Epidermal melanocyte (primary cell): ENCODE data around the gene PCBD1.
A peak's percentile ranks its signal among the peaks of the same experiment; 100 is the strongest.
"Not testable (repeated sequence)": the region's sequence is repeated elsewhere in the genome, so short reads cannot be mapped to it uniquely, and the experiment has no call there.

ENCODE experiments used
- DNase-seq: peaks from one replicate; pipeline ENCODE4 v3.0.0; 2011; ENCODE audit warnings: low spot score; ENCODE audit not compliant: insufficient read length

PCBD1 gene

DNA sequence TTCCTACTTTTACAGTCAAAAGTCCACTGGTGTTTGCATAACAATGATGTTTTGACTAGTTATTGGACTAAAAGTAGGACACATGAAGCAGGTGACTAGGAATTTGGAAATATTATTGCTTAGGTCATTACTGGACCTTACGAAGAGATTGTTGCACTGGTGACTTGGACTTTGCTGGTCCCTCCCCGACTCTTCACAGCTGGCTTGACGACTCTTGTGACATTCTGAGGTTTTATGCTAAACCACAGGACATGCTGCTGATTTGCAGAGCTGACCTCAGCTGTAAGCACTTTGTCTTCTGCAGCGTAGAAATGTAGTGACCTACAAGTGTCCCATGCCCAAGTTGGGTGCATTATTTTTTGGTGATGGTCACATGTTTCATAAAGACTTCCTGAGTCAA is 21.9 kb downstream of the PCBD1 start:
- no peak for DNase-seq

DNA sequence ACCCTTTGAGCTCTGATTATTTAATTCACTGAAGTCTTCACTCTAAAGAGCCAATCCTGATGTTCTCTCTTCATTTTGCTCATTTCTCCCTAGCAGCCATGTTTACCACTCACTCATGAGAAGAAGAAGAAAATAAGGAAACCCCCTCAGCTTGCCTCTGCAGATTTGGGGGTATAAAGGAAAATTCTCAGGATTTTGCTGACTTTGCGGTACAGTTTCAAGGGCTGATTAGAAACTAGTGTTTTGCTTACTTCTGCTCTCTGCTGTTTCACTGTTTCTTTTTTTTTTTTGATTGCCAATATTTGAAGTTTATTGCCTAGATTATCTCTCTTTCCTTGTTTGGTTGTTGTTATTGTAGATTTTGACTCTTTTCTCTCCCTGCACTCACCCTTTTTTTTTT is 23.4 kb downstream of the PCBD1 start:
- no peak for DNase-seq

DNA sequence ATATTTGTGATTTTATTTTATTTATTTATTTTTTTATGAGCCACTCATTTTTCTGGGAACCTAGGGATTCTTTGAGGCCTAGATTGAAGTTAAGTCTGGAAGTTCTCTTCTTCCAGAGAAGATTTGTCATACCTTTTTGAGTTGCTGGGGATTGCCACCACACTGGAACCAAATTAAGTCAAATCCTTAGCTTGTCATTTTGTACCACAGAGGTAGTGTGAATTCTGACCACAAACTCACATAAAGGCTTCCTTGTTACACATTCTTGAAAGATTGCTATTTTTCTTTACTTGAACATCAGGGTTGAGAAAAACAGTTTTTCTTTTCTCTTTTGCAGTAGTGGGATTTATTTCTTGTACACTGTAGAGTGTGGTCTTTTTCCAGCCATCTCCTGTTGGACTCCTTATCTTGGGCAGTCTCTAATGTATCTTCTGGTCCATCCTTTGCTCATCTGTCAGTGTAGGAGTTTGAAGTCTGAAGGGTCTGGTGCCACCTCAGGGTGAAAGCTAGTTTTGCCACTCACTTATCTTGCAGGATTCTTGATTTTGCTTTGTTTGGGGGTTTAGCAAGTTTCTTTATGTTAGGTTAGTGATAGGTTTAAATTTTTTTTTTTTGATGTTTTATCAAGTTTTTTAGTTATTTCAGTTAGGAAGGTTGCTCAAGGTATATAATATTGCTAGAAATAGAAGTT is 24.8 kb downstream of the PCBD1 start:
- no peak for DNase-seq

DNA sequence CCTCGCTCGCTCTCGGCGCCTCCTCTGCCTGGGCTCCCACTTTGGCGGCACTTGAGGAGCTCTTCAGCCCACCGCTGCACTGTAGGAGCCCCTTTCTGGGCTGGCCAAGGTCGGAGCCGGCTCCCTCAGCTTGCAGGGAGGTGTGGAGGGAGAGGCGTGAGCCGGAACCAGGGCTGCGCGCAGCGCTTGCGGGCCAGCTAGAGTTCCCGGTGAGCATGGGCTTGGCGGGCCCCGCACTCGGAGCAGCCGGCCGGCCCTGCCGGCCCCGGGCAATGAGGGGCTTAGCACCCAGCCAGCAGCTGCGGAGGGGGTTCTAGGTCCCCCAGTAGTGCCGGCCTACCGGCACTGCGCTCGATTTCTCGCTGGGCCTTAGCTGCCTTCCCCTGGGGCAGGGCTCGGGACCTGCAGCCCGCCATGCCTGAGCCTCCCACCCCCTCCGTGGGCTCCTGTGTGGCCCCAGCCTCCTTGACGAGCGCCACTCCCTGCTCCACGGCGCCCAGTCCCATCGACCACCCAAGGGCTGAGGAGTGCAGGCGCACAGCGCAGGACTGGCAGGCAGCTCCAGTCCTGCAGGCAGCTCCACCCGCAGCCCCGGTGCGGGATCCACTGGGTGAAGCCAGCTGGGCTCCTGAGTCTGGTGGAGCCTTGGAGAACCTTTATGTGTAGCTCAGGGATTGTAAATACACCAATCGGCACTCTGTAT is 26.7 kb downstream of the PCBD1 start:
- DNase-seq, result not testable (repeated sequence)

DNA sequence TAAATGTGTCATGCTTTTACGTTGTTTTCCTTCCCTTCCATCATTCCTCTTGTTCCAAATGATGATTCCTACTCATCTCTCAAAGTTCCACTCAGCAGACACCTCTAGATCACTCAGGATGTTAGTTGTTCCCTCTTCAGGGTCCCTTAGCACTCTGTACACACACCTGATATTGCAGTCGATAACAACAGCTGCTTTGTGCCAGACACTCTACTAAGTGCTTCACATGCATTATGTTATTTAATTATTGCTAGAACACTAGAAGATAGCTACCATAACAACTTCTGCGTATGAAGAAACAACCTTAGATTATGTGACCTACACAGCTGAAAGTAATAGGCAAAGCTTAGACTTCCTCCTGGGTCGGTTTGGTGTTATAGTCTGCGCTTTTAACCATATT is 29.6 kb downstream of the PCBD1 start:
- no peak for DNase-seq

DNA sequence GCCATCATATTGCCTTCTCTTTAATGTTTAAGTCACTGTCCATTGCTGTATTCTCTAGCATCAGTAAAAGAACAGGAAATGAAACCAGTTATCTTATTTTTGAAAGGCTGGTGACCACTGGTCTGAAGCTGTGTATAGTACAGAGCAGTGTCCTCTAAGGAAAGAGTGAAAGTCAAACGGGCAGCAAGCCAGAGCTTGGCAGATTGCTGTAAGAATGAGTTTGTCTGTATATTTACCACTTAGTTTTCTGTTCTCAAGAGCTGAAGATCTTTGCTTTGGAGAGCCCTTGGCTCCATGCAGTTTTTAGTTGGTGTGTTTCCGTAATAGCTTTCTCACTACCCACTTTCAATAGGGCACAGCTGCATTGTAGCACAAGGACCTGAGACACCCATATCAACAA is 31.9 kb downstream of the PCBD1 start:
- DNase-seq, result no peak

DNA sequence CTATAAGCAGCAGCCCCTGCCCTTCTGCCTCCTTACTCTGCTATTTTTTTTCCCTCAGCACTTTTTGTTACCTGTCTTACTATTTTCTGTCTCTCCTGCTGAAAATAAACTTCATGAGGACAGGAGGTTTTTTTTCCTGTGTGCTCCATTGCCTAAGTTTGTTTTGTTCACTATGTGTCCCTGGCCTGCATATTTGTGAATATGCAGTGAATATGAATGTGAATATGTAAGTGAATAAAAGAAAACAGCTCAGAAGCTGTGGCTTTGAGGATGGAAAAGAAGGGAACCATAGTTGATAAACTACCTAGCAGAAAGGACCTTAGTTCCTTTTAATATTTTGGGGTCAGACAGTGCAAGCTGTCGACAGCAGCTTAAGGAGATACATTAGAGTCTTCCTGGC is 34.9 kb downstream of the PCBD1 start:
- DNase-seq, result no peak

DNA sequence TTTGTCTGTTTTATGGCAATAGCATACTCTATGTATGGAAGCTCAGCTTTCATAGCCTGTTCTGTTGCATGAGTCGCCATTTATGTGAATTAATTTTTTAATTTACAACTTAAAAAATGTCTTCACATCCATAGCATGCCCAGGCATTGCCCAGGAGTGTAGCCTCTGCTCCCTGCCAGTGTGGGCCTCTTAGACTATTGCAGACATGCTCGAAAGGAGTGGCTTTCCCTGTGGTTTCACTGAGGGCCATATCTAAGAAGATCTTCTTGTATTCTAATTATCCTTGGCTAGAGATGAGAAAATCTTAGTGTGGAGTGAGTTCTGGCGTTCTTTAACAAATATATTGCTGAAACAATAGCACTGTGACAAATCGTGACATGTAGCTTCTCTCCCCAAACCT is 35.3 kb downstream of the PCBD1 start:
- DNase-seq, result no peak

DNA sequence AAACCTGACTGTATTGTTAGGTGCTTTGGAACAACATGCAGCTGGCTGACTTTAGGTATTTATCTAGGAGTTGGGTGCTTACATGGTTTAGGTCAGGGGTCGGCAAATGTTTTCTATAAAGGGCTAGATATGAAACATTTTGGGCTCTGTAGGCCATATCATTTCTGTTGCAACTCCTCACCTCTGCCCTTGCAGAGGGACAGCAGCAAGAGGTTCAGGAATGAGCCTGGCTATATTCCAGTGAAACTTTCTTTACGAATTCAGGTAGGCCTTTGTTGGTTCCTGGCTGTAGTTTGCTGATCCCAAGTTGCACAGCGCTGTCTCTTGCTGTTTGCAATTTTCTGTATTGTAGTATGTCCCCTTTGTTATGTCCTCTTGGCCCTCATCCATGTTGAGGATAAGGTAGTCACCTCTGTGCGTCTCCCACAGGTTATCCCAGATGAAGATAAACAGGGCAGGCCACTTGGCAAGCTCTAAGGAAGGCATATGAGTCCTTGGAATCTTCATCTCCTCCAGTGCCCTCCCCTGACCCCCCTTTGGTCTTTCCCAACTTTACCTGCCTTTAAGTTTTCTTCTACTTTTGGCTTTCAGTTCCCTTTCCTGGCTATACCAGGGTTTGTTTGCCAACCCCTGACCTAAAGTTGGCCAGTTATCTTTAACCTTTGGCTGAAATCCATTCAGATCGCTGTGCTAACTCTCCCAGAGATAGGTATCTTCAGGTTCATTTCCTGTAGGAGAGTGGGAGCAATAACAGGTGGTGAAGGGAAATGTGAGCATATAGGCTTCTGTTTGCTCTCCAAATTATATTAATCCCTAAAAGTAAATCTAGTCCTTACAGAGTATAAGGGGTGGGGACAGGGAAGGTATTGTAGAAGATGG is 36.5 kb downstream of the PCBD1 start:
- no peak for DNase-seq

DNA sequence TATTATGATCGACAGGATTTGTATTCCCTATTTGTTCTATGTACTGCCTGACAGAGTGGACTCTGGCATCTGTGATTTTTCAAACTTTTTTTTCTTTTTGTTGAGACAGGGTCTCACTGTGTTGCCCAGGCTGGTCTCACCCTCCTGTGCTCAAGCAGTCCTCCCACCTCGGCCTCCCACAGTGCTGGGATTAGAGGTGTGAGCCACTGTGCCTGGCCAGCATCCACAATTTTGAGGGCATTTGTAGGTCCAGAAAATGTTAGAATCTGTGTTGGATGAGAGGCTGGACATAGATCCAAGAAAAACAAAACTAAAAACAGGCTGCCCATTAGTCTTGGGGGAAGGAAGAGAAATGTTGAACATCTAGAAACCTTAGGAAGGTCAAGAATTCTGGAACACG is 38.3 kb downstream of the PCBD1 start:
- no peak for DNase-seq

DNA sequence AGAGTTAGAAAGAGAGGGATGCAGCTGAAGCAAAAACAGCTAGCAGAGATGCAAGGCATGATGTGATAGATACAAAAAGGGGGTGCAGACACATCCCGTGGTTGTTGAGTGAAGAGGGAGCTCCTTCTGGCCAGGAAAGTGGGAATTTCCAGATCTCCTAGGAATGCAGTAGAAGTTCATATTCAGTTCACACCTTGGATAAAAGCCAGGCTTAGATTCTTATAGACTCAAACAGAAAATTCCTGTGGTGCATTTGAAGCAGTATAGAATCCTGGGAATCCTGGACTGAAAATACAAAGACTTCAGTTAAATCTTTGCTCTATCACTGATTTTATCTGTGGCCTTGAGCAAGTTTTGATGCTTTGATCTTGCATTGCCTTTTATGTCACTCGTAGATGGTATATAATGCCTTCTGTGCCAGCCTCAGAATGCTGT is 38.8 kb downstream of the PCBD1 start:
- peak; percentile 25 for DNase-seq

DNA sequence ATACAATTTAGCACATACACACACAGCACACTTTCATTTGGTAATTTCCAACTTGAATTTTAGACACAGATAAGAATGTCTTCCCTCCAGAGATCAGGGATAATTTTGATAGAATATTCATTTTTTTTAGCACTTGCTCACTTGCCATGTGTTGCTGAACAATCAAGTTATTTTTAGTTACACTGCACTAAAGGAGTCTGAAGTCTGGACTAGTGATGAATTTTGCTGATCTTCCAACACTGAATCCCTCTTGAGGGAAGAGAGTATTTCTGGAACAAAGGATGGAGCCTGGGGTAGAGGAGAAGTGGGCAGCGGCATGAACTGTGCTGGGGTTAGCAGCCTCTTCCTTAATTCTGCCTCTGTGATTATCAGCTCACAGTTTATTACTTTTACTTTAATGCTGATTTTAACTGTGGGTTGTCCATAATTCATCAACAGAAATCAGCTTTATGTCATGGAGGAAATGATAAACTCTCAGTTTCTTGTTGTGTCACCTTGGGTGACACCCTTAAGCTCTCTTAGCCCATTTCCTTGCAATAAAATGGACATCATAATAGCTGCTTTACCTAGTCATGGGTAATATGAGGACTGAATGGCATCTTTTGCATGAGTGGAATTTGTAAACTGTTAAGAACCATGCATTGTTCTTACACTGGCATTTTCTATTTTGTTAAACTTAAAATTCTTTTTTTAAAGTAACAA is 40.6 kb downstream of the PCBD1 start:
- no peak for DNase-seq

DNA sequence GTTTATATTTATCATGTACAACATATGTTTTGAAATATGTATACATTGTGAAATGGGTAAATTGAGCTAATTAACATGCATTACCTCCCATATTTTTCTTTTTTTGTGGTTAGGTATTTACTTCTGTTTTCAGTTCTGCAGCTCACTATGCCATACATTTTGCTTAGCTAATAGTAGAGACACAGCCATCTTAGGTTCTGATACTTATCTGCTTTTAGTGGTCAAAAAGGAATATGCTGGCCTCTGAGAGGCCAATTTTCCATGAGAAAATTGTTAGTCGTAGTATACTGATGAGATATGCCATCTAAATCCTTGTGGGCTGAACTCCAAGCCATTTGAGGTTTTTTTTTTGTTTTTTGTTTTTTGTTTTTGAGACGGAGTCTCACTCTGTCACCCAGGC is 41.6 kb downstream of the PCBD1 start:
- DNase-seq, result no peak

DNA sequence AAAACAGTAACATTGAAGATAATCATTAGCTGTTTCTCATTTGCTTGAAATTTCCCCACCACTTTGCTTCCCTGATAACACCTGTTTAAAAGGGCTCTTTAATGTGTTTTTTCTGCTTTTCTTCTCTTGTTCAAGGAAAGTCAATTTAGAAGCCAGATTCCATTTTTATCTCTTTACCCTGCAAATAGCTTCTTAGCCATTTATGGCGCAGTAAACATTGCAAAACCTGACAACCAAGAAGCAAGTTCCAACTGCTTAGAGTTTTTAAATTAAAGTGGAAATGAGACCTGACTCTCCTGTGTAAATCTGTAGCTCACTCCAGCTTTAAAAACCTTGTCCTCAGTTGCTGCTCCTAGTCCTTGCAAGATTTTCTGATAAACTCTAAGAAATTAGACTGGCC is 42.5 kb downstream of the PCBD1 start:
- DNase-seq, result no peak

DNA sequence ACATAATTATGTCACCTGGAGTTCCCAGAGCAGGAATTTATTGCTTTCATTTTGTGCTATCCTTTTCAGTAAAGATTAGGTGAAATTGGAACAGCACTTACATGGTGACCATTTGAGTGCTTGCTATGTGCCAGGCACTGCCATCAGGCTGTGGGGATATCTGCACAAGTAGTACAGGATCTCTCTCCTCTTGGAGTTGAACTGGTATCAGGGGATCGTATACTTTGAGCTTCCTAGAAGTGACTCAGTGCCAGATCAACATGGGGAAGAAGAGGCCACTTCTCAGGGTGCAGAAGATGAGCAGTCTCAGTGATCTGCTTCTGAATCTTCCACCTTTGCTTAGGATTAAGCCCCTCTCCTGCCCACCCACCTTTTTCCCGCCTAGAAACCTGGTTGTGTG is 43.1 kb downstream of the PCBD1 start:
- no peak for DNase-seq

DNA sequence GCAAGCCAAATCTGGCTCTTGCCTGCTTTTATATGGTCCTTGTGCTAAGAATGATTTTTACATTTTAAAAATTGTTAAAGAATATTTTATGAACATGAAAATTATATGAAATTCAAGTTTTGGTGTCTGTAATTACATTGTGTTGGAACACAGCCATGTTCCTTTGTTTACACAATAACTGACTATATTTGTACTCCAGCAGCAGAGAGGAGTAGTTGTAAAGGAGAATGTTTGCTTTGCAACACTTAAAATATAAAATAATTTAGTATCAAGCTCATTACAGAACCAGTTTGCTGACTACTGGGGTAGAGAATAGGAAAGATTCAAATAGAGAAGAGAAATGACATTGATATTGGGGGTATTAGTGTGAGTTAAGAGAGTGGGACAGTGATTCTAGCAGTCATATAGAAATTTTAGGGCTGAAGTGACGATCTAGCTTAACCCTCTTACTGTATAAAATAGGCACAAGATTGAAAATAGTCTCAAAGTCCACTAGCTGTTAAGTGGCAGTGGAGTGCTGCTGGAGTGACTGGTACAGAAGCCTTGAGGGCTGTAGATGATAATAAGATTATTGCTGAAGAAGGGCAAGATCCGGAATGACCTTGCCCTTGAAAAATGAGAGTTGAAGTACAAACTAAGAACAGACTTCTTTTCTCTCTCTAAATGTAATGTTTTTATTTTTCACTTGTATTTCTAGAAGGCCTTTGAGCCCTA is 44.4 kb downstream of the PCBD1 start:
- no peak for DNase-seq

DNA sequence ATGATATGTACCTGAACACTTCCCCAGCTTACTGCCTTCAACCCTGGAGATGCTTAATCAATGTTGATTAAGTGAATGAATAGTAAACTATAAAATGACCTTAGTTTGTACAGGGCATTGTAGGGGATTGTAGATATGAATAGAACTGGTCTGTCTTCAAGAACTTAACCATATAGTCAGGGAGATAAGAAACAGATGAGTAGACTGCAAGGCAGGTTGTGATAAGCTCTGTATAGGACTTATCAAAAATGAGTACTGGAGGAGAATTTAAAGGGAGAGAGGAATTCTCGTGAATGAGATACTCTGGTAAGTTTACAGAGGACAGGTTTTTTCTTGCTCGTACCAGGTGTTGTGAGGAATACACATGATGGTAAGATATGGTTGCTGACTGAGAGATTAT is 45.0 kb downstream of the PCBD1 start:
- no peak for DNase-seq

DNA sequence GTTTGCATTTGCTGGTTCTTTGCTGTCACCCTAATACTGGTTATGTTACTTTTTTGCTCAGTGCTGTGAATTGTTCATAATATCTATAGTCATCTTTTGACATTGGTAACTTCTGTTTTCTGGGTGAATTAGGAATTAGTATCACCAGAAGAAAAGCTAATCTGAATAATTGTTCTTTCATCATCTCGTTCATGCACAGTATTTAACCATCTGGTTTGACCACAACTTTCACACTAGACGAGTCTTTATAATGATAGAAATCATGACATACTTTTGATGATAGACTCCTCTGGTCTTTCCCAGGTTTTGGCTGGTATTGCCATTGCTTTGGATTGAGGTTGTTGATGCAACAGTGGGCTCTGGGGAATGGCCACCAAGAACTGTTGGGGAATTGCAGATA is 47.5 kb downstream of the PCBD1 start:
- no peak for DNase-seq

DNA sequence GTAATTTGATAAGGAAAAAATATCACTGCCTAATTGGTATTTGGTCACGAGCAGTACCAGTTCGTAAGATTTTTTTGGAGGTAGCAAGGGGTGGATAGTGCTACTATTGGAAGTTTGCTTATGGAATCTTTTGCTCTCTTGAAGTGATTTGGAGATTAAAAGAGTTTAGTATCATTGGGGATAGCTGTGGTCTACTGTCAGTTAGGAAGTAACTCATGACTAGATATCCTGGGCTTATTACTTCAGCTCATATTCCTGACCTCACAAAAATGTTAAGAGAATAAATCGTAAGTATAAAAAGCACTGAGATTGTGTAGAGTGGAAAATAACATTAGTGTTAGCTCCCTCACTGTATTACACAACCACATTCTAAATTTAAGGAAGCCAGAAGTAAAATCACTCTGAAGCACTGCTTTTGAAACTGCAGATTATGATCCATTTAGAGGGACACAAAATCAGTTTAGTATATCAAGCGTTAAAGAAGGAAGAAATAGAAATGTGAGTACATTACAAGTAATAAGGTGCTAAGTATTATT is 50.0 kb downstream of the PCBD1 start:
- DNase-seq, result no peak

DNA sequence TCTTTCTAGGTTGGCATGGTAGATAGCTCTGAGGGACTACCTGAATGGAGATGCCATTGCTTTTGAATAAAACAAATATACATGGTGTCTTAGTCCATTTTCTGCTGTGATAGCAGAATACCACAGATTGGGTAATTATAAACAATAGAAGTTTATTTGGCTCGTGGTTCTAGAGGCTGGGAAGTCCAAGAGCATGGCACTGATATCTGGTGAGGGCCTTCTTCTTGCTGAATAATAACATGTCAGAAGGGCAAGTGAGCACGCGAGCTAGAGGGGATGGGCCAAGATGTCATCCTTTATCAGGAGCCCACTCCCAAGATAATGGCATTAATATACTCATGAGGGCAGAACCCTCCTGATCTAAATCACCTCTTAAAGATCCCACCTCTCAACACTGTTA is 50.7 kb downstream of the PCBD1 start:
- DNase-seq, result no peak

DNA sequence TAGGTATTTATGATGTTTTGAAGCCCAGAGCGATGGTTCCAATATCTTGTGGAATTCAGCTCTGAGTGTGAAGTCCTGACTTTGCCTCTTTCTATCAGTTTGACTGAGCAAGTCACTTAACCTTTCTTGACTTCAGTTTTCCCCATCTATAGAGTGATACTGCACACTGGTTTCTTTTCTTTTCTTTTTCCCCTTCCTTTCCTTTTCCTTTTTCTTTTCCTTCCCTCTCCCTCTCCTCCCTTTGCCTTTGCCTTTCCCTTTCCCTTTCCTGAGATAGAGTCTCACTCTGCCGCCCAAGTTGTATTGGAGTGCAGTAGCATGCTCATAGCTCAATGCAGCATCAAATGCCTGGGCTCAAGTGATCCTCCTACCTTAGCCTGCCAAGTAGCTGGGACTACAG is 52.0 kb downstream of the PCBD1 start:
- DNase-seq, result no peak
